ENCODE results near the gene DHX29. TPM values are rescaled to one million over a fixed set of nuclear protein-coding genes. Genes with fewer than 3 reads are reported as not detected.

The DHX29 gene
- total RNA-seq, 1 experiment from 2014 or later = 30.3 TPM

GRCh38 chr5:55290991-55291390, 16.5 kb downstream of the DHX29 start:
- H3K27me3 ChIP-seq (ENCODE audit: insufficient read depth, low read length) = no peaks in the 10 kb centered on the region
- H3K27ac ChIP-seq (ENCODE audit: insufficient read length, low read depth, low read length) = no peak overlapping the region
- H3K14ac ChIP-seq (ENCODE audit: insufficient read depth, low read length) = no peak overlapping the region
- no peak overlapping the region for H3K56ac ChIP-seq (ENCODE audit: insufficient read length, low read depth, low read length)
- H4K20me1 ChIP-seq (ENCODE audit: control insufficient read depth, insufficient read depth, insufficient read length) = no peaks in the 10 kb centered on the region
- Mint-ChIP-seq H3K27ac (no peak overlapping the region), H3K36me3 (ENCODE audit: insufficient read depth in 1 of 3, low read depth in 3 of 3) (peaks cover 28 to 71% (median 57%) of the 10 kb centered on the region in 3 experiments), H3K4me1 (no peaks in the 10 kb centered on the region), H3K4me3 (no peak overlapping the region), H3K27me3 (ENCODE audit: low read depth) (no peaks in the 10 kb centered on the region), H3K9me3 (no peaks in the 10 kb centered on the region; a peak in 1 of 5 replicates)
- no peak overlapping the region for H3K4me2 ChIP-seq (ENCODE audit: insufficient read depth, insufficient read length, low read length)
- H3K23me2 ChIP-seq (ENCODE audit: insufficient read length, low read depth, low read length, poor library complexity, severe bottlenecking) = no peaks in the 10 kb centered on the region
- no peak for DNase-seq
- no peaks in the 10 kb centered on the region for H3K79me1 ChIP-seq (ENCODE audit: insufficient read depth, low read depth, low read length, poor library complexity, severe bottlenecking)
- no peak overlapping the region for H2BK120ac ChIP-seq (ENCODE audit: low read depth, low read length, poor library complexity, severe bottlenecking)
- no peak overlapping the region for H3K4ac ChIP-seq (ENCODE audit: low read depth, low read length)
- no peak overlapping the region for H2AK5ac ChIP-seq (ENCODE audit: insufficient read length, low read length)
- no peak overlapping the region for H2BK12ac ChIP-seq (ENCODE audit: insufficient read length, low read depth, low read length)
- no peak overlapping the region for H2BK15ac ChIP-seq (ENCODE audit: low read depth, low read length)
- H3K9me3 ChIP-seq (ENCODE audit: control insufficient read depth, low read depth, low read length) = no peaks in the 10 kb centered on the region
- no peak overlapping the region for H3K18ac ChIP-seq (ENCODE audit: insufficient read length, low read depth, low read length)
- no peak overlapping the region for H4K5ac ChIP-seq (ENCODE audit: insufficient read length, low read depth, low read length)
- no CpG with 5 or more reads among the region's 2 CpGs for WGBS (ENCODE audit: extremely low coverage, insufficient read length, low lambda C conversion rate)
- no peak overlapping the region for H4K91ac ChIP-seq (ENCODE audit: insufficient read length, low read depth, low read length)
- no peak overlapping the region for H4K8ac ChIP-seq (replicated peaks; ENCODE audit: insufficient read length, low read depth, low read length)
- H2AFZ ChIP-seq (ENCODE audit: low read length) = no peak overlapping the region
- H3K79me2 ChIP-seq (ENCODE audit: insufficient read depth, low read length) = no peaks in the 10 kb centered on the region
- no peak overlapping the region for H3K23ac ChIP-seq (ENCODE audit: insufficient read length, low read depth, low read length)
- no peak overlapping the region for H2BK5ac ChIP-seq (ENCODE audit: insufficient read length, low read length)
- no peaks in the 10 kb centered on the region for H3K4me1 ChIP-seq (ENCODE audit: insufficient read depth, low read length)
- H3K9ac ChIP-seq (ENCODE audit: extremely low read depth, insufficient read length, low read length) = no peak overlapping the region
- no peak overlapping the region for H3T11ph ChIP-seq (ENCODE audit: low read length)
- no peak for TF ChIP-seq CTCF (conservative IDR thresholded peaks at IDR 0.05)
- no peak overlapping the region for H2BK20ac ChIP-seq (ENCODE audit: low read depth, low read length, poor library complexity, severe bottlenecking)

Data from H9 (cell line).